Middle frontal gyrus (tissue), 1 donor: ENCODE data around the gene ABCA7.

Source experiments
- DNase-seq: peaks from one replicate; pipeline ENCODE4 v3.0.0-alpha.2; 2015; ENCODE audit warnings: low spot score; ENCODE audit errors: extremely low spot score

The ABCA7 gene

DNA sequence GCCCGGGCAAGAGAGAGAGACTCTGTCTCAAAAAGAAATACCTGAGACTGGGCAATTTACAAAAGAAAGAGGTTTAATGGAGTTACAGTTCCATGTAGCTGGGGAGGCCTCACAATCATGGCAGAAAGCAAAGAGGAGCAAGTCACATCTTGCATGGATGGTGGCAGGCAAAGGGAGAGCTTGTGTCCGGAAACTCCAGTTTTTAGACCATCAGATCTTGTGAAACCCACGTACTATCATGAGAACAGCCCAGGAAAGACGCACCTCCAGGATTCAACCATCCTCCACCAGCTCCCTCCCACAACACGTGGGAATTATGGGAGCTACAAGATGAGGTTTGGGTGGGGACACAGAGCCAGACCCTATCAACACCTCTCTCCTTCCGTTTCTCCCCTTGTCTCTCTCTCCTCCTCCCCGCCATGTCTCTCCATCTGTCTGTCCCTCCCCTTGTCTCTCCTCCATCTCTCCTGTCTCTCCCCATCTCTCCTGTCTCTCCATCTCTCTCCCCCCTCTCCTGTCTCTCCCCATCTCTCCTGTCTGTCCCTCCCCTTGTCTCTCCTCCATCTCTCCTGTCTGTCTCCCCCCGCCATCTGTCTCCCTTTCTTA lies 45.2 kb downstream of the ABCA7 start:
- no peak for DNase-seq

GRCh38 chr19:1085676-1086442 lies 46.0 kb downstream of the ABCA7 start:
- no peak for DNase-seq

DNA sequence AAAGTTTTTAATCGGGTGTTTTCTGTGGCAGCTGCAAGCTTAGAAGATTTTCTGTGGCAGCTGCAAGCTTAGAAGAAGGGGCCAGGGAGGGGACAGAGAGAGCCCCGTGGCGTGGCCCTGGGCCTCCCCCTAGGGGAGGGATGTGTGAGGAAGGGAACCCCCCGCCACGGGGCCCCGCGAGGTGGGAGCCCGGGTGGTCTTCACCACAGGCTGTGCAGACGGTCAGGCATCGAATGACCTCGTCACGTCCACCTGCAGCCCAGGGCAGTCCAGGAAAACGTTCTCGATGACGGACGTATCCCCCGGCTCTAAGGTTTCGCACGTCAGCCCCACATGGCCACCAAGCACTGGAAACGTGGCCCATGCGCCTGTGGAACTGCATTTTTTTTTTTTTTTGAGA lies 46.7 kb downstream of the ABCA7 start:
- DNase-seq, result no peak

DNA sequence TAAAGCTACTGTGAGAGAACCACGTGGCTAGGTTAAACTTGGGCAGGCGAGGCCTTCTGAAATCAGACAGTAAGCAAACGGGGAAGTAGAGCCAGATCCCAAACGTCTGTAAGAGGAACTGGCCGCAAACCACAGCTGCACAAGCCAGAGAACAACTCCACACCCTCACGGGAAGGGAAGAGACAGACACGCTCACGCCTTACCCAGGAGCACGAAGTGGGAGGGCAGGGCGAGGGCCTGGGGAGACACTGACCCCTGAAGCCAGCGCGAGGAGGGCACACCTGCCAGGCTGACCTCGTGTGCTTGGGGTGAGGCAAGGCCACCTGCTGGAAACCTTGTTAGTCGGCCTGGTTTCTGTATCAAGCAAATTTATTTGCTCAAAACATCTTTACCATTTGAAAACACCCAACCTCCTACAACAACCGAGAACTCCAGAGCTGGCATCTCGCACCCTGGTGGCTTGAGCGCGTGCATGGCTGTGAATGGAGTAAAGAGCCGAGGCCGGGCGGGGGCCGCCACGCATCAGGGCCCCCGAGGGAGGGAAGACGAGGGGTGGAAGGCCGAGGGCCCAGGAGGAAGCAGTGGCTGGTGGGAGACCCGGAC lies 48.0 kb downstream of the ABCA7 start:
- DNase-seq, result no peak

- no peak for DNase-seq
Observed at GRCh38 chr19:1088416-1089010, 48.6 kb downstream of the ABCA7 start.

DNA sequence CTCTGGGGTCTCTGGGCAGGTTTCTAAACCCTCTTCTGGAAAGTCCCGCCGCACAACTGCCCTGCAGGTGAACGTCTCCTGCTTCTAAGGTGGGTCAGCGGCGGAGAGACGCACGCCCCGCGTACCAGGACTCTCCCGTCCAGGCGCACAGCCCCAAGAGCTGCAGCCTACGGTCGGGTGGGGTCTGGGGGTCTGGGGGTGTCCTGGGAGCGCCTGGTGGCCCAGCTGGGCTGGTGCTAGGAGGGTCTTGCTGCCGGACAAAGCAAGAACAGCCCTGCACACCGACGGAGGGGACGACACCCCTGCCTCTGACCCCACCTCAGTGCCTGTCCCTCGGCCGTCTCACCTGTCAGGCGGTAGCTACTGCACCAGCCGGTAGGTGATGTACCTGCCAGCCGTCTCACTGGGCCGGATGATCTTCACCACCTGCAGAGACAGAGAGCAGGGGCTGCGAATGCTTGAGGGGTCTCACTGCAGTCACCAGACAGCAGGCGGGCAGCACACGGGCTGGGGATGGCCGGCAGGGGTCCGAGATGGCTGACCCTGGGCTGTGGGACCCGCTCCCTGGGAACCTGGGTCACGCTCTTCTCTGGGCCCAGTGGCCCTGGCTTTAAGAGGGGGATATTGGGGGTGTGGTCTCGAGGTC lies 49.3 kb downstream of the ABCA7 start:
- DNase-seq, result no peak

GRCh38 chr19:1089891-1090290 lies 50.0 kb downstream of the ABCA7 start:
- DNase-seq, result no peak

DNA sequence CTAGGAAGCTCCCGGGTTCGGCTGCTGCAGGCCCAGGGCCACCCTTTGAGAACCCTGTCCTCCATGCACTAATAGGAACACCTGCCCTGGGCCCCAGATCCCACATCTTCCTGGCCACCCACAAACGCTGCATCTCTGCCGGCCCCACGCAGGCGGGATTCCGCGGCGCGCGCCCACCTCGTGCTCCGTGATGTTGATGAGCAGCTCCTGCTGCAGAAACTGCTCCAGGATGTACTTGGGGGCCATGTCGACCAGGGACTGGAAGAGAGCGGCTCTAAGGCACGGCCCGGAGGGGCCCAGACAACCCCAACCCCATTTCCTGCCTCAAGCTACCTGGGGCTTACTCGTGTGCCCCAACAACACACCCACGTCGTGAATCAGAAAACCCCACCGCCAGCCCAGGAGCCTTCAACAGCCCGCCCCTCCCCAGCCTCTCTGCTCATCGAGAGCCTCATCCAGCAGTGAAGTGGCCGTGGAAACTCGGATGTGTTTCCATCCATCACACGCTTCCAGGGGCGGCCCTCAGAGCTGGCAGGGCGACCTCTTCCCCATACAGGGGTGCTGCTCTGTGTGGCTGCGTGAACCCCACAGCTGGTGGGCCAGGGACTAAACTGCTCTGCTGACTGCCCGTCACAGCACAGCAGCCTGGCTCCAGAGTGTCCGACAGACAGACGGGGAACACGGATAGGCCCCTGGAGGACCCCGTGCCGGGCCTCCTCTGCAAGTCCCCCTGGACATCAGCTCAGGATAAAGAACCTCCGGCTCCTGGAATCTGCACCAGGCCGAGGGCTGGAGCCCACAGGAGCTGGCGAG lies 51.0 kb downstream of the ABCA7 start:
- DNase-seq, result no peak

GRCh38 chr19:1091544-1092175 lies 51.8 kb downstream of the ABCA7 start:
- DNase-seq, result no peak

GRCh38 chr19:1093330-1093729 lies 53.4 kb downstream of the ABCA7 start:
- no peak for DNase-seq

- DNase-seq, result no peak
Observed at GRCh38 chr19:1093811-1094553, 54.1 kb downstream of the ABCA7 start.

DNA sequence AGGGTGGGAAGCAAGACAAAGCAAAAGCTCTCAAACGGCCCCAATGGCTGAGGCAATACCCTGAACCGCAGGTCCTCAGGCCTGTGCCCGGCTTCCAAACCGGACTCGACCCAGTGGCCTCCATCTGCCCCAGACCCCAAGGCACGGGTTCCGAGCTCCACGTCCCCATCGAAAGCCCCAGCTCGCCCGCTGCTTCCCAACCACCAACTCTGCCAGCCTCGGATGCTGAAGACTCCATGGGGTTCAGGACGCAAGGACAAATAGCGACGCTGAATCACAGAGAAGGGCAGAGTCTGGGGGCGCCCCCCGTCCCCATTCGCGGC lies 54.7 kb downstream of the ABCA7 start:
- DNase-seq, result no peak

GRCh38 chr19:1094978-1095701 lies 55.2 kb downstream of the ABCA7 start, which contains the start of gene POLR2E:
Gene POLR2E (minus strand): TSS chr19:1095375. CDS start chr19:1095315, 60 bp downstream.
- peak; percentile 98 for DNase-seq

DNA sequence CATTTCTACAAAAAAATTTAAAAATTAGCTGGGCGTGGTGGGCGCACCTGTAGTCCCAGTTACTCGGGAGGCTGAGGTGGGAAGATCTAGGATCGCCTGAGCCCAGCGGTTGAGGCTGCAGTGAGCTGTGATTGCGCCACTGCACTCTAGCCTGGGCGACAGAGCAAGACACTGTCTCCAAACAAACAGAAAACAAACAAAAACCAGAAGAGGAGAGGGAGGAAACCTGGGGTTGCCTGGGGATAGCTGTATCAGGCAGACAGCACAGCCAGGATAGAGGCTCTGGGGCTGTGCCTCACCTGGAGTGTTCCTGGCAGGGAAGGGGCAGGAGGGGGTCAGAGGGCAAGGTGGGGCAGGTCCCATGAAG lies 57.9 kb downstream of the ABCA7 start:
- no peak for DNase-seq

DNA sequence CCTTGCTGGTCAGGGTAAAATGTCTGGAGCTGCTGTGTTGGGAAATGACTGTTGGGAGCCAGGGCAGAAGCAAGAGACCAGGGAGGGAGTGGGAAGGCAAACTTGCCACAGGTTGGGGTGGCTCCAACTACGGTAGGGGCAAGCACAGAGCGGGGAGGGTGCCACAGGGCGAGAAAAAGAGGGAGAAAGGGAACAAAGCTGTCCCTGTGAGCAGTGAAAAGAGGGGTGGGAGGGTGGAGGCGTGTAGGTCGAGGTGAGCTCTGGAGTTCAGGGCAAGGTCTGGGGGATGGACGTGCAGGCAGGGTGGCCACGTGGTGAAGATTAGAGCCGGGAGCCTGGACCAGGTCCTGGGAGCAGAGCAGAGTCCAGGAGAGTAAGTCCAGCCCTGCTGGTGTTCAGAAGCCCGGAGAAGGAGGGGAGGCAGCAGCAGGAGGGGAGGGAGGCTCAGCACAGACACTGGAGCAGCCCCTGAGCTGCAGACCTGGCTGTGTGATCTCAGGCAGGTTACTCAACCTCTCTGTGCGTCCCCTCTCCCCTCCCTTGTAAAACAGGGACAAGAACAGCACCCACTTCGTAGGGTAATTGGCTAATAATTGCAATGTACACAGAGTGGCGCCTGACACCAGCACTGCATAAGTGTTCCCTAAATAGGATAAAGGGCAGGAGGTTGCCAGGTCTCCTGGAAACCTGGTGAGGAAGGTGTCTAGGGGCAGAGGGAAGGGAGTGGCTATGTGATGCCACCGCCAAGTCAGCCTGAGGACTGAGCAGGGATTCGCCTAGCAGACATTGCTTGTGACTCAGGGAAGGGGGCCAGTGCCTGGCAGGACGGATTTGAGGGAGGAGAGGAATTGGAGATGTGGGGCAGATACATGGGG lies 58.5 kb downstream of the ABCA7 start:
- no peak for DNase-seq

- DNase-seq, result no peak
Observed at GRCh38 chr19:1101337-1101698, 61.4 kb downstream of the ABCA7 start.

DNA sequence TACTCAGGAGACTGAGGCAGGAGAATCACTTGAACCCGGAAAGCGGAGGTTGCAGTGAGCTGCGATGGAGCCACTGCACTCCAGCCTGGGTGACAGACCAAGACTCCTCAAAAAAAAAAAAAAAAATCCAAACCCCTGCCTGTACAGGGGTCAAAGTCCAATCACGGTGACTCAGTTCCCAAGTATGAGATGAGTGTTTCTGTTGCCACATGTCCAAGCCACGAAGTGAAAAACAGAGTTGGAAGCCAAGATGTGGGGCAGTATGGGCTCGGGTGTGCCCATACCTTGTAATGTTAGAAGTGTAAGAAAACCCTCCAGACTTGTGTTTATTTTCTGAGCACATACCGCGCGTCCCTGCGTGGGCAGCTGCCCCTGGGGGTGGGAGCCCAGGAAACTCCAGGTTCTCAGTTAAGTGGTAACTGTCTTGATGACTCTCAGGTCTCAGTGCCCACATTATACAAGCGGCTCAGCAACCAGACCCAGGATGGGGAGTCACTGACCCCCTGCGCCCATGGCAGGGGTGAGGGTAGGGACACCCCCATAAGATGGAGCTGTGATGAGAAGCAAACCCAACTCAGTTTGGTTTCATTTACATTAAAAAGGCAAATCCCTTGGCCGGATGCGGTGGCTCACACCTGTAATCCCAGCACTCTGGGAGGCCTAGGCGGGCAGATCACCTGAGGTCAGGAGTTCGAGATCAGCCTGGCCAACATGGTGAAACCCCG lies 62.7 kb downstream of the ABCA7 start:
- no peak for DNase-seq
